Stimulated activated CD4-positive, alpha-beta T cell treated with anti-CD3 and anti-CD28 coated beads, Interleukin-15, amount 100 ng/mL, for 24 hours (primary cell): ENCODE data around the gene CTNNBL1.

ENCODE experiments used
- DNase-seq: peaks from one replicate; pipeline ENCODE4 v3.0.0-alpha.2; 2020

CTNNBL1 gene

DNA sequence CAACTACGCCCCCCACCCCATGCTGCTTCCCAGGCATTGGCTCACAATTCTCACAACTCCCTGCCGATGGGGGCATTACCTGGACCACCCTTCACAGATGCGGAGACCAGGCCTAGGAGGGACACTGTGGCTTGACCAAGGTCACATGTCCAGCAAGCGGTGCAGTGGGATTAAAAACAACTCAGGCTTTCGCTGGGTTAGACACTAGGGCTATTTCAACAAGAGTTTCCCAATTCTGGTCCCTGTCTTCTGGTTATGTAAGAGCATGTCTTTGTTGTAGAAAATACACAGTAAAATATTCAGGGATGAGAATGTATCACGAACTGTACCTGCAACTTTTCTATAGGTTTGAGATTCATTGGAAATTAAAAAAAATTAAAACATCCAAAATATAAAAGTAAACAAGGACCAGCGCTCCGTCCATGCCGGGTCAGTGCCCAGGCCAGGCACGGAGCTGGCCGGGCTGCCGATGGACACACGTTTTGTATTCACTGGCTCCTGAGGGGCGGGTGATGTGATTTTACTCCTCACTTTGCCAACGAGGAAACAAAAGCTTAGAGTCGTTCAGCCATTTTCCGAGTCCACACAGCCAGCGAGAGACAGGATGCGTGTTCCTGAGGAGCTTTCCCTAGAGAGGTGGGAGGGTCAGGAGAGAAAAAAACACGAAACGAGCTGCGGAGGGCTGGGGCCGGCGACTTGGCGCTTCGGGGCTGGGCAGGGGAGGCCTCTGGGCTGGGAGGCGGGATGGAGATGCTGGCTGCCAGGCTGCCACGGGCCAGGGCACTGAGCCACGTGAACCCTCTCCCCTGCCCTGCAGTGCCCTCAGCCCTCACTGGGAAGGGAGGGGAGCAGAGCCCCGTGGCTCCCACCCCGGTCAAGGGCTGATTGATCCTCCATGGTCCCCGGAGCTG is 192.0 kb downstream of the CTNNBL1 start:
- no peak for DNase-seq

DNA sequence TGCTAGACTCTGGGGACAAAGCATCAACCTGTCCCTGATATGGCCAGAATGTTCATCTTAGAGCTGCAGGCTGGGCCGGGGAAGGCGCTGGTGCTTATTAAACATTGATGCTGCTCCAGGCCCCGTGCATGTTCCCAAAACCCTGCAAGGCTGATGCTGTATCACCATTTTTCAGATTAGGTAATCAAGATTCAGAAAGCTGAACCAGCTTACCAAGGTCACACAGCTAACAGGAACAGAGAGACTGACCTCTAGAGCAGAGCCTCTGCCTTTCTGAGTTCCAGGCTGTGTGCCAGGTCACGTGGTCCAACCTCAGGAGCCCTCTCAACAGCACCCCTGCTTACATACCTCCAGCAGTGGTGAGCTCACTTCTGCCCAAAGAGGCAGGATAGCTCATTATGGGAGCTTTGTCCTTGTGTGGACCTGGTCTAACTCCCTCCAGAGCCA is 193.0 kb downstream of the CTNNBL1 start:
- no peak for DNase-seq

DNA sequence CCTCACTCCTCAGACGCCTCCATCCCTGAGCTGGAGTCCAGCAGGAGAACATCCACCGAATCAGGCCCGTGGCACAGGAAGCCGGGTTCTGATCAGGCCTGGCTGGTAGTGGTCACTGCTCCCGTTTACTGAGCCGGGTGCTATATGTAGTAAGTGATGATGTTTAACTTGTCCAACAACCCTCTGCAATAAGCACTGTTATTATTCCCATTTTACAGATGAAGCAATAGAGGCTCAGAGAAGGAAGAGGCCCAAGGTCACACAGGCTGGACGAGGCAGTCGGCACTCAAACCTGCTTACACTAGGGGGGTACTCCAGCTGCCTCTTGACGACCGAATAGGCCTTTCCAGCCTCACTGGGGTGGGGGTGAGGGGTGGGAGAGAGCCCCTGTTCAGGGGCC is 194.8 kb downstream of the CTNNBL1 start:
- no peak for DNase-seq

DNA sequence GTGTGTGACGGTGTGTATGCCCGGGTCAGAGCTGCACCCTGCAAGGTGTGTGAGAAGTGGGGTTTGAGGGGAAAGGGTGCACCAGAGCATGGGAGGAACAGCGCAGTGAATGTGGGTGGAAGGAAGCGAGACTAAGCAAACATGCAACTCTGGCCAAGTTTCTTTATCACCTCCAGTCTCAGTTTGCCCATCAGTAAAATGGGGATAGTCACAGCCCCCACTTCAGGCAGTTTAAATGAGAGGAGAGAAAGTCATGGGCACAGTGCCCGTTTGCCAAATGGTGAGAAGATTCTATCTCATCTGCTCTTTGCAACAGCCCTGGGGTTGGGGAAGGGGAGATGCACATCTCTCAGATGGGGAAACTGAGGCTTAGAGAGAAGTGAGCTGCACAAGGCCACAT is 196.3 kb downstream of the CTNNBL1 start:
- DNase-seq, result no peak

DNA sequence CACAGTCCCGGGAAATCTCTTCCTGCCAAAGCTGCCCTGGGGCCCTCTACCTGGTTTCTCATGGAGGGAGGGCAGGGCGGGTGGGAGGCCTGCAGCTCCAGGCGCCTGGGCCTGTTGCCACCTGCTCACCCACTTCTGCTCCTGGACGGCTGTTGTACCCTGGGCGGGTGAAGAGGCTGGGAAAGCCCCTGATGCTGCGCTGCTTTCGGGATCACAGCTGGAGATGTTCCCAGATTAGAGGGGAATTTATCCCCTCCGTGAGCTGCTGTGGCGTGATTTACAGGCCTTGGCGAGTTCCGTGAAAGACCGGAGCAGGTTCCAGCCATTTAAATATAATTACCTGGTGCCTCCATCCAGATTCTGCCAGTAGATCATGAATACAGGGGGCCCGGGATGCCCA is 196.8 kb downstream of the CTNNBL1 start:
- DNase-seq, result no peak

DNA sequence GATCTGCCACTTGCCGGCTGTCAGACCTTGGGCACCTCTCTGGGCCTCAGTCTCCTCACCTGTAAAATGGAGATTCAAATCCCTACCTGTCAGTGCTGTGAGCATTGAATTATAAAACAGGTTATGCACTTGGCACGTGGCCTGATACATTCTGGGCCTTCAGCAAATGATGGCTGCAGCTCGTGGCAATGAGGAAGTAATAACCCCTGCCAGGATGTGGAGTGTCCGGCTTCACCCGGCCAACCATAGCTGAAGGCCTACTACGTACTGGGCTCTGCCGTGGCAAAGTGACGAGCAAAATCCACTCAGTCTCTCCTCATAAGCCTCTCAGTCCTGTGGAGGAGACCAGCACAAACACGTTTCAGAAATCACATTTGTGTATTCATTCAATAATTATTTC is 198.2 kb downstream of the CTNNBL1 start:
- DNase-seq, result no peak

DNA sequence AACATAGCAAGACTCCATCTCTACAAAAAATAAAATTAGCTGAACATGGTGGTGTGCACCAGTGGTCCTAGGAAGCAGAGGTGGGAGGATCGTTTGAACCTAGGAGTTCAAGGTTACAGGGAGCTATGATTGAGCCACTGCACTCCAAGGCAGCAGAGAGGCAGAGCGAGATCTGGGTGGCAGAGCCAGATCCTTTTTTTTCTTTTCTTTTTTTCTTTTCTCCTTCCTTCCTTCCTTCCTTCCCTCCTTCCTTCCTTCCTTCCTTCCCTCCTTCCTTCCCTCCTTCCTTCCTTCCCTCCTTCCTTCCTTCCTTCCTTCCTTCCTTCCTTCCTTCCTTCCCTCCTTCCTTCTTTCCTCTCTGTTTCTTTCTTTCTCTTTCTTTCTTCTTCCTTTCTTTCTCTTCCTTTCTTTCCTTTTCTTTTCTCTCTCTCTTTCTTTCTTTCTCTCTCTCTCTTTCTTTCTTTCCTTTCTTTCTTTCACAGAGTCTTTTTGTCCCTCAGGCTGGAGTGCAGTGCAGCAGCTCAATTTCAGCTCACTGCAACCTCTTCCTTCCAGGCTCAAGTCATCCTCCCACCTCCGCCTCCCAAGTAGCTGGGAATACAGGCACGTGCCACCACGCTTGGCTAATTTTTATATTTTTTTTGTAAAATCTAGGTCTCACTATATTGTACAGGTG is 199.9 kb downstream of the CTNNBL1 start:
- DNase-seq, result no peak

DNA sequence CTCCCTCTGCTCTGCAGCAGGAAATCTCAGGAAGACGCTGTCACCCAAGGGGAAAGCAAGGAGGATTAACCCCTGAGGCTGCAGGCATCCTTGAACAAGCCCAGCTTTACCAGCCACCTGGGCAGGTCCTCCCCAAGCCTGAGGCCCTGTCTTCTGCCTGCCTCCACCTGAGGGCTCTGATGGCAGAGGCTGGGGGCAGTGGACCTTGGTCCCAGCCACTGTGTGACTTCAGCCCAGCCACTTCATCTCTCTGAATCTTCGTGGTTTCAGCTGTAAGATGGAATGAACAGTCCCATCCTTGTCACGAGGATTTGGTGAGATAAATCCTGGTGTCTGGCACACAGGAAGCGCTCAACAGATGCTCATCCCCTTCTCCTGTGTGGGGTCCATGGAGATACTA is 200.6 kb downstream of the CTNNBL1 start:
- no peak for DNase-seq

DNA sequence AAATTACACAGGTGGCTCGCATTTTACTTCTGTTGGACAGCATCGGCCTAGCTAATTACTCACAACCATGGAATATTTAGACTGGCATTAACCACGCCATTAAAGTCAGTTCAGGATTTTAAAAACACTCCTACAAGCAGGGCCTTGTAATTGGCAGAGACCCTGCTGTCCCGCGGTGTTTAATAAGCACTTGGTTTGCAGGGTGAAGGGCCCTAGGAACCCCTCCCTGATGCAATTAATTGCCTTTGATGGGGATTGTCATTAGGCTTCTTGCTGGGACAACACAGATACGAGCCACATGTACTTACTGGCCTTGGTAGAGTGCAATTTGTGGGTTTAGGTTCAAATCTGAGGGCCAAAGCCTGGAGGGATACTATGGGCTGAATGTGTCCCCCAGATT is 201.3 kb downstream of the CTNNBL1 start:
- no peak for DNase-seq

DNA sequence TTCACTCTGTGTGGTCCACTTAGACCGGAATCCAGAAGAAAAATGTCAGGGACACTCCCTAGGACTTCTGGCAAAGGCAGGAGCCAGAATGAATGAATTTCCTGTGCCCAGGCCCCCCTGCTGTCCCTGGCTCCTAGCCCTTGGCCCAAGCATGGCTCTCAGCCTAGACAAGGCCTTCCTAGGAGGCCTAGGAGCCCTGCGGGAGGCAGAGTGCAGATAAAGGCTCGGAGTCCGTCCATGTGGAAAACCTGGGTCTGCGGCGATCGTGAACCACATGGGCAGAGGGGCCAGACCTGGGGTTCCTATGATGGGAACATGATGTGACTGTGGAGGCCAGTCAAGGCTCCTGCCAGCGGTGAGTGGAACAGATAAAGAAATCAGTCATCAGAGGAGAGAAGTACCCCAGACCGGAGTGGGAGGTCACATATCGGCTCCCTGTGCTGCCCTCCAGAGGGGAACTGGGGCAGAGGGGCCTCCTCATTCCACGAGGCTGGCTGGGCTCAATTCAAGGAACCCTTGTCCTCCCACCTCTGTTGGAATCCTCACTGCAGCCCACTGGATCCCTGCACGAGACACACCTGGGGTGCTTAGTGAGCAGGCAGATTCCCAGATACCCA is 203.2 kb downstream of the CTNNBL1 start:
- no peak for DNase-seq

DNA sequence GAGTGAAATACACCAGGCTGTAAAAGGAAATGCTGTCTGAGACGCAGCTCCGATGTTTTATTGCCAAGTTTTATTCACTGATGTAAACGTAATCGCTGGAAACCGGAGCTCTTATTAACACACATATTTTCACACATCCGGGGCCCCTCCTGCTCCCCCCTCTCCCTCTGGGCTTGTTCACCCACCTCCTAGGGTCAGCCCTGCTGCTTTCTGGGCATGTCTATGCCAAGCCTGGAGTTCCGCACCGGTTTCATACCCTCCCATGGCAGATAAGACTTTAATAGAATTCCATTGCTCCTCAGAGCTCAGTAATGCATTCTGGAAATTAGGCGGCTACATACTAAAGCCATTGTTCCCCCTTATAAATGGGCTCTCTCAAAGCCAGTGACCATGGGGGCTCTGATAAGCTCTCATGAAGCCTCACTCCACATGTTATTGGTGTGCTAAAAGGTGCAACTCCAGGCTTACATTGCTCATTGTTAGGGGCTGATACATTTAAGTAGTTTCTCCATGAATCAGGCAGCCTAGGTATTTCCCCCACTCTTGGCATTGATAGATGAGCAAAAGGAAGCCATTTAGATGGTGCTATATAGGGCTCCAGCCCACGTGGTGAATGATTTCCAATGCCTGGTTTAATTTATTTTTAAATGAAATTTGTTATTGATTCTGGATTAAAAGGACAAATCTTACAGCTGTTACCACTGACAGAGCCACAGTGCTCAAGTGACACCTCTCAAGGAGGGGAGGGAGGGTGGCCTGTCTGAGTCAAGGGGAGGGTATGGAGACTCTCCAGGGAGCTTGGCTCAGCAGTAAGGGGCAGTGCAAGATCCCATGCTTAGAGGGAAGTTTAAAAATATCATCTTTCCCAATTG is 204.6 kb downstream of the CTNNBL1 start:
- no peak for DNase-seq

DNA sequence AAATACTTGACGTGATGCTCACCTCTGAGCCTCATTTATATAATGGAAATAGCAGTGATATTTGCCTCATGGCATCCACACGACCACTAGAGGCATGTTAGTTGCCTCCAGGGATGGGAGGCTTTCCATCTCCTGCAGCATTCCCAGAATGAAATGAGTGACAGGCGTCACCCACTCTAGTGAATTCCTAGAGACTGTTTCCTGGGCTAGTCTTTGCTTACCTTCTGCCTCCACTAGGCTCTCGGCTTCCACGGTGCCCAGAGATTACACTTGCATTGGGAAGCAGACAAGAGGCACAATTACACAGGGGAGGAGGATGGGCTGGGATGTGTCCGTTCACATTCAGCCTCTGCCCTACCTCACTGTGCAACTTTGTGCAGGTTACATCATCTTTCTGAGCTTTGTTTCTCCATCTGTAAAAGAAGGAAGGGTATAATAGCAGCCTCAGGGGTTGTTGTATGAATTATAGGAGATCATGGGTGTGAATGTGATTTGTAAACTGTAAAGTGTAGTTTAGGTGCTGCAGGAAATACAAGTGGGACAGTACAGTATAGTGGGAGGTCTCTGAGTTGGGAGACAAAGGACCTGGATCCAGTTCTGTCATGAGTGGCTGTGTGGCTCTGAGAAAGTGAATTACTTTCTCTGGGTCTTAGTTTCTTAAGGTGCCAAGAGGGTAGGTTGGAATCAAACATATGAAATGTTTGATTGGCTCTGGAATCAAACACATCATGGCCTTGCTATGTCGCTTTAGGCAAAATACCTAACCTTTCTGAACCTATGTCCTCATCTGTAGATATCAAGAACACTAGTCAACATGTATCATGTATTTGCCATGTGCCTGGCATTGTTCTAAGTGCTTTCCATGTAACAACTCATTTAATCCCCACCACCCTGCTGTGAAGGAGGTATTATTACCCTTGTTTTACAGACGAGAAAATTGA is 205.5 kb downstream of the CTNNBL1 start:
- no peak for DNase-seq

DNA sequence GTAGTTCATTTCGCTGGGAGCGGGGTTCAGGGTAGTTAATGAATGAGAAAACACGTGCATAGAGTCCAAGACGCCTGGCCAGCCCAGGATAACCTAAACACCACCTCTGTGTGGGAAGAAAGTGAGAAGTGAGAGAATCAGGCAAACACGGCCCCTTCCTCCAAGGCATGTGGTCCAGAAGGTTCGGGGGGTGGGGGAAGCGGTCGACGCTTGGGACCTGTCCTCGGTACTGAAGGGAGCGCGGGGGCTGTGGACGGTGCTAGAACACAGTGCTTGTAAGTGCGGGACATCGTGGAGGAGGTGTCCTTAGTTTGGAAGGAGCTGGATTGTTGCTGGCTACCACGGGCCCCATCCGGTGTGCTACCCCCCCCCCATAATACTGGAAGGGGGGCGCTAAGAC is 207.4 kb downstream of the CTNNBL1 start:
- DNase-seq, result no peak

DNA sequence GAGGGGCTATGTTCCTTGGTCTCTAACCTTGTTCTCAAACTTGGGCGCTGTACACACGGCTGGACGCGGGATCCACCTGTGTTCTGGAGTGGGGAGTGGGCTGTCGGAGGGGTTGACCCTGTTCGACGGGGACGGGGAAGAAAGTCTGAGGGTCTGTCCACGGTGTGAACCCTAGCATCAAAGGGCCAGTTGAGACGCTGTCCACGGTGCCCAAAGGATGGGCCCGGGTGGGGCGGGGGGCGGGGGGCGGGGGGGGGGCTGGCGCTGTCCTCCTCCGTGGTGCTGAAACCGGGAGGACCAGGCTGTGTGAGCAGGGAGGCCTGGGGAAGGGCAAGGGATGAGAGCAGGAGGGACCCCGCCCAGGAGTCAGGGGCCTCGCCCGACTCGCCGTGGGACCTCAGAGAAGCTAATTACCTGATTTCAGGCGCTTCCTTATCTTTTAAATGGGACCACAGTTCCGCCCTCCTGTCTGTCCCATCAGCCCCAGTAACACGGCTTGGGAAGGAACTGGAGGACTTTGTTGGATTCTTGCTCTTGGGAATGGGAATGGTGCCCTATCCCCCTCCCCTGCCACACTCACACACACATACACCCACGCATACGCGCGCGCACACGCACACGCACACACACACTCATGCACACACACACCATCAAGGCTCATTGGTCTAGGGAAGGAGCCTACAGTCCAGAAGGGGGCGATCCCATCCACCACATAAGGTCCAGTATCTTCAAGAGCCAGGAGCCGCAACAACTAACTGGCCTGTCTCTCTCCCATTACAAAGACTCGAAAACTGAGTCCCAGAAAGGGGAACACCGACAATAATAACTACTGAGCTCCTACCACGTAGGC is 208.0 kb downstream of the CTNNBL1 start:
- DNase-seq, result peak; percentile 32

DNA sequence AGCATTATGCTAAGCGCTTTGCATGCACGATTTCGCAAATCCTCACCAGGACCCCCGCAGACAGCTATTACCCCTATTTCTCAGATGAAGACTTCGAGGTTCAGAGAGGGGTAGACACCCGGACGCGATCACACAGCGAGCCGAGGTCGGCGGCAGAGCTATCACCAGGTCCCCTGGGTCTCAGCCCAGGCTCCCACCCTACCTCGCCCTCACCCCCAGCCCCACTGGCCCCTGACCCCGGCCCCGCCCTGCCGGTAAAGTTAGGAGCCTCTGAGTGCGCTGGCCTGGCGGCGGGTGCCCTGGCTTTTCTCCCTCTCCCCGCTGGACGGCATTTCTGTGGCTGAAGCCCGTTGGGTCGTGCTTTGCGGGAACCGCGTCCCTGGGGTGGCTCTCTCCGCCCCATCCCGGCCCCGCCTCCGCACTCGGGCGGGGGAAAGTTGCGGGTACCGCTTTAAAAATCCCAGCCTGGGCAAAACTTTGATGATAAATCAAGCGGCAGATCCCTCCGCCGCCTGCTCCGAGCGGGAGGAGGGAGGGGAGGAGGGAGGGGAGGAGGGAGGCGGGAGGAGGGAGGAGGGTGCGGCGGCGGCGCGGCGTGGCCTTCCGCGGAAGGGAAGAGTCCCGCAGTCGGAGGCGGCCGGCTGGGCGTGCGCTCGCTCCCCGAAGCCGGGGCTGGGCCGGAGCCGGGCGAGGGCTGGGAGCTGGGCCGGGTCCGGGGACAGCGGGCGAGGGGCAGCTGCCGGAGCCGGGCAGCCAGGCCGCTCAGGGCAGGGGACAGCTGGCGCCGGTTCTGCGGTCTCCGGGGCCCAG is 208.9 kb downstream of the CTNNBL1 start, which contains the start of gene VSTM2L:
Gene VSTM2L (plus strand): TSS at position 624 of the 810 bp plus-strand sequence. CDS start 224 bp downstream, outside the sequence.
- DNase-seq, result peak; percentile 37

DNA sequence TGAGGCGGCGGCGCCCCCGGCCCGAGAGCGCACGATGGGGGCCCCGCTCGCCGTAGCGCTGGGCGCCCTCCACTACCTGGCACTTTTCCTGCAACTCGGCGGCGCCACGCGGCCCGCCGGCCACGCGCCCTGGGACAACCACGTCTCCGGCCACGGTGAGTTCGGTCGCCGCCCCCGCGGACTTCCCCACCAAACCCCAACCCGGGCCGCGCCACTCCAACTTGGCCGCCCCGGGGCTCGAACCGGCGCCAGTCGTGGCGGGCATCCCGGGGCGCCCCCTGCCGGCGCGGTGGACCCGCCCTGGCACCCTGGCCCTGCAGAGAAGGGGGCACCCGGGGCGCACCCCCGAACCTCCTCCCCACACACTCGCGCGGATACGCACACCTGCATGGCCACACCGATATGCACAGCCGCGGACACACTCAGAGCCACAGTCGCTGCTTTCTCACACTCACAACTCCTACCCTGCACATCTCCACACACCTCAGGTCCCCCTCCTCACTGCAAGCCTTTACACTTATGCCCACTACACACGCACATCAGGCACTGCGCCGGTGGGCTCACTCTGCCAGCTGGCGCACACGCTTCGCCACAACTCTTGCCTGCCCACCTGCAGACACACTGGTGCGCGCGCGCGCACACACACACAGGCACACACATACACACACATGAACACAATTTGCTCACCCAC is 209.6 kb downstream of the CTNNBL1 start:
- DNase-seq, result peak; percentile 18

DNA sequence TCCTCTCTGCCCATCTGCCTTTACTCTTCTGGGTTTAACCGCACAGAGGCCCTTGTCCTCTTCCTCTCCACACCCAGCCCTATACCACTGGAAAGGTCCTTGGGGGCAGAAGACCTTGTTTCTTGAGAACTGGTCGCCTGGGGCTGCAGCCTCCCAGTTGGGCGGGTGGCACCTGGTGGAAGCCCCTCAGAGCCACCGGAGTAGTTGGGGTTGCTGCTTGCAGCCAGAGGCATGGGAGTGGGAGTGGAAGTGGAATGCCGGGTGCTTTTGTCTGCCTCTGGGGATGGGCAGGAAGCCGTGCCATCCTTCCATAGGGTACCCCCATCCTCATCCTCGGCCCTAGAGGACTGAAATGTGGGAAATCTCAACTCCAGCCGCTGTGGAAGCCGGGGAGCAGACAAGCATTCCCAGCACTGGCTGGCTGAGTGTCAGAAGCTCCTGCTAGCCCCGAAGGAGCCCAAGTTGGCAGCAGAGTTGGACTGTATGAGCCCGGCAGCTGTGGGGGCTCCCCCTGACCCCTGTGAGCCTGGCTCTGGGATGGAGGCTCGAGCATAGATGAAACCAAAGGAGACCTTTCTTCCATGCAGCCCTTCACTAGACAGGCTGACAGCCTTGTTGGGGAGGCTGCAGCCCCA is 210.3 kb downstream of the CTNNBL1 start:
- no peak for DNase-seq

DNA sequence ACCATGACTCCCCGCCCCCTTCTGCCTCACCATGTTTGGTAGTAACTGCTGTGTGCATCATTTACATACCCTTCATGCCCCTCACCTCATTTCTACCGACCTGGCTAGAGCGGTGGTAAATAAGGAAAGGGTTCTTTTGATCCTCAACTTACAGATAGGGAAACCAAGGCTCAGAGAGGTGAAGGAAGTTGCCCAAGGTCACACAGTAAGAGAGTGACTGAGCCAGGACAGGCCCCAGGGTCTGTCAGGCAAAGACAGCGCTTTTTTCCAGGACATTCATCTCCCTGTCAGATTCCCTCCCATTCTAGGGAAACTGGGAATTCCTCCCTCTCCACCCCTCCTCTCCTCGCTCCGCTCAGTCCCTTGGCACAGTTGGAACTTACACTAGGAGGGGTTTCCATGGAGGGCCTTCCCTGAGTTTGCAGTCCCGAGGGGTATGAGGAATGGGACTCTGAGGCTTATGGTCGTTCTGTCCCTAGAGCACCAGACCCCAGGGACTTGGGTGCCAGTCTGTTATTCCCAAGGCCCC is 211.1 kb downstream of the CTNNBL1 start:
- no peak for DNase-seq
